ENCODE measurements around the gene KRTAP1-1.

KRTAP1-1 gene

GRCh38 chr17:41016578-41017215, 24.6 kb downstream of the KRTAP1-1 start:
- no peaks in the 10 kb centered on the region for H3F3A ChIP-seq (ENCODE audit: control insufficient read depth, insufficient read depth)
- no peaks in the 10 kb centered on the region for H3K27me3 ChIP-seq (ENCODE audit: control insufficient read depth, low read length)
- H3K4me3 ChIP-seq (ENCODE audit: low read length), result no peak overlapping the region
- TF ChIP-seq EZH2phosphoT487 (IDR thresholded peaks at IDR 0.05; ENCODE audit: borderline replicate concordance, low read length), result no peak
- TF ChIP-seq CTCF (IDR thresholded peaks at IDR 0.05; ENCODE audit: low read depth, low read length, poor library complexity, severe bottlenecking), result no peak
- H3K36me3 ChIP-seq (ENCODE audit: control insufficient read depth, low read length), result no peaks in the 10 kb centered on the region
- no peaks in the 10 kb centered on the region for H3K9me2 ChIP-seq (replicated peaks; ENCODE audit: control insufficient read depth, low read length)
- H3K4me1 ChIP-seq (ENCODE audit: control insufficient read depth, low read length), result no peaks in the 10 kb centered on the region
- H3K27ac ChIP-seq (ENCODE audit: low read depth, low read length), result no peak overlapping the region
- no peaks in the 10 kb centered on the region for H3K79me2 ChIP-seq (ENCODE audit: control insufficient read depth, low read length)
- H4K20me1 ChIP-seq (ENCODE audit: control insufficient read depth, insufficient read depth, low read depth, low read length), result no peaks in the 10 kb centered on the region
- H3K4me2 ChIP-seq (ENCODE audit: low read length), result no peak overlapping the region
- H3K9me3 ChIP-seq (ENCODE audit: control insufficient read depth, insufficient read depth, low read length), result no peaks in the 10 kb centered on the region

- Histone ChIP-seq H3K27me3 (ENCODE audit: control insufficient read depth, low read length) (no peaks in the 10 kb centered on the region), H3K4me2 (ENCODE audit: low read length) (no peak overlapping the region), H3K36me3 (ENCODE audit: control insufficient read depth, low read length) (no peaks in the 10 kb centered on the region), H3K4me3 (ENCODE audit: low read length) (no peak overlapping the region), H3K9me3 (ENCODE audit: control insufficient read depth, insufficient read depth, low read length) (no peaks in the 10 kb centered on the region), H3K9me2 (replicated peaks; ENCODE audit: control insufficient read depth, low read length) (no peaks in the 10 kb centered on the region), H3K79me2 (ENCODE audit: control insufficient read depth, low read length) (no peaks in the 10 kb centered on the region), H3K4me1 (ENCODE audit: control insufficient read depth, low read length) (no peaks in the 10 kb centered on the region), H3F3A (ENCODE audit: control insufficient read depth, insufficient read depth) (no peaks in the 10 kb centered on the region), H3K27ac (ENCODE audit: low read depth, low read length) (no peak overlapping the region), H4K20me1 (ENCODE audit: control insufficient read depth, insufficient read depth, low read depth, low read length) (no peaks in the 10 kb centered on the region)
- TF ChIP-seq CTCF (IDR thresholded peaks at IDR 0.05; ENCODE audit: low read depth, low read length, poor library complexity, severe bottlenecking), result no peak
Measured at GRCh38 chr17:41015454-41015853, 25.8 kb downstream of the KRTAP1-1 start.

GRCh38 chr17:41013606-41014005, 27.6 kb downstream of the KRTAP1-1 start:
- H4K20me1 ChIP-seq (ENCODE audit: control insufficient read depth, insufficient read depth, low read depth, low read length), result no peaks in the 10 kb centered on the region
- H3K9me3 ChIP-seq (ENCODE audit: control insufficient read depth, insufficient read depth, low read length), result no peaks in the 10 kb centered on the region
- H3K79me2 ChIP-seq (ENCODE audit: control insufficient read depth, low read length), result no peaks in the 10 kb centered on the region
- no peaks in the 10 kb centered on the region for H3K27me3 ChIP-seq (ENCODE audit: control insufficient read depth, low read length)
- H3K4me3 ChIP-seq (ENCODE audit: low read length), result no peak overlapping the region
- no peaks in the 10 kb centered on the region for H3K4me1 ChIP-seq (ENCODE audit: control insufficient read depth, low read length)
- TF ChIP-seq EZH2phosphoT487 (IDR thresholded peaks at IDR 0.05; ENCODE audit: borderline replicate concordance, low read length), result no peak
- no peak for TF ChIP-seq CTCF (IDR thresholded peaks at IDR 0.05; ENCODE audit: low read depth, low read length, poor library complexity, severe bottlenecking)
- H3K27ac ChIP-seq (ENCODE audit: low read depth, low read length), result no peak overlapping the region
- no peaks in the 10 kb centered on the region for H3K36me3 ChIP-seq (ENCODE audit: control insufficient read depth, low read length)
- no peaks in the 10 kb centered on the region for H3K9me2 ChIP-seq (replicated peaks; ENCODE audit: control insufficient read depth, low read length)
- no peak overlapping the region for H3K4me2 ChIP-seq (ENCODE audit: low read length)
- no peaks in the 10 kb centered on the region for H3F3A ChIP-seq (ENCODE audit: control insufficient read depth, insufficient read depth)
